Nephron (organoid): ENCODE data around the gene GPR132.
"Not testable (repeated sequence)": the region's sequence is repeated elsewhere in the genome, so short reads cannot be mapped to it uniquely, and the experiment has no call there.

ENCODE experiments used
- H3K27ac Mint-ChIP-seq, 3 experiments: 2 replicates each; pipeline ENCODE4 v1.8.0; 2020; ENCODE audit warnings: mixed read lengths in 3 of 3, mild to moderate bottlenecking in 2 of 3, moderate library complexity in 1 of 3
- H3K27me3 Mint-ChIP-seq: 2 replicates; pipeline ENCODE4 v1.8.0; 2021; ENCODE audit warnings: low read depth, mild to moderate bottlenecking, moderate library complexity, mixed read lengths
- H3K36me3 Mint-ChIP-seq: 2 replicates; pipeline ENCODE4 v1.8.0; 2020; ENCODE audit warnings: low read depth, mixed read lengths
- H3K4me1 Mint-ChIP-seq: 2 replicates; pipeline ENCODE4 v1.8.0; 2020; ENCODE audit warnings: mixed read lengths
- H3K4me3 Mint-ChIP-seq, 3 experiments: 2 replicates each; pipeline ENCODE4 v1.8.0; 2020; ENCODE audit warnings: mild to moderate bottlenecking in 3 of 3, mixed read lengths in 3 of 3, moderate library complexity in 2 of 3
- H3K9me3 Mint-ChIP-seq: 2 replicates; pipeline ENCODE4 v1.8.0; 2020; ENCODE audit warnings: mixed read lengths
- CTCF ChIP-seq, 3 experiments: fragments of 200-600 bp; sonication (generic); IDR thresholded peaks; one replicate each; pipeline ENCODE4 v1.5.0; 2021; ENCODE audit warnings: antibody characterized with exemption in 3 of 3; ENCODE audit not compliant: unreplicated experiment in 3 of 3

The GPR132 gene

GRCh38 chr14:105039458-105040205 is 25.6 kb downstream of the GPR132 start:
- H3K9me3 Mint-ChIP-seq, result no peaks in the 10 kb centered on the region
- peak overlapping the region; percentile 63 to 67 (median 66) for H3K27ac Mint-ChIP-seq
- no peak overlapping the region for H3K4me3 Mint-ChIP-seq
- H3K4me1 Mint-ChIP-seq, result peaks cover 5% of the 10 kb centered on the region
- peaks cover 33% of the 10 kb centered on the region for H3K27me3 Mint-ChIP-seq
- no peaks in the 10 kb centered on the region for H3K36me3 Mint-ChIP-seq
- TF ChIP-seq CTCF (IDR thresholded peaks at IDR 0.05; ENCODE audit: unreplicated experiment in 3 of 3), result no peak

GRCh38 chr14:105035616-105036015 is 29.6 kb downstream of the GPR132 start:
- H3K27me3 Mint-ChIP-seq, result peaks cover 48% of the 10 kb centered on the region
- not testable (repeated sequence) for H3K27ac Mint-ChIP-seq, H3K36me3 Mint-ChIP-seq, H3K9me3 Mint-ChIP-seq, H3K4me3 Mint-ChIP-seq, H3K4me1 Mint-ChIP-seq

GRCh38 chr14:105034315-105035039 is 30.8 kb downstream of the GPR132 start:
- H3K27me3 Mint-ChIP-seq, result peaks cover 48% of the 10 kb centered on the region
- peak overlapping the region in 2 of 3 experiments; percentile 61 to 75 for H3K4me3 Mint-ChIP-seq

DNA sequence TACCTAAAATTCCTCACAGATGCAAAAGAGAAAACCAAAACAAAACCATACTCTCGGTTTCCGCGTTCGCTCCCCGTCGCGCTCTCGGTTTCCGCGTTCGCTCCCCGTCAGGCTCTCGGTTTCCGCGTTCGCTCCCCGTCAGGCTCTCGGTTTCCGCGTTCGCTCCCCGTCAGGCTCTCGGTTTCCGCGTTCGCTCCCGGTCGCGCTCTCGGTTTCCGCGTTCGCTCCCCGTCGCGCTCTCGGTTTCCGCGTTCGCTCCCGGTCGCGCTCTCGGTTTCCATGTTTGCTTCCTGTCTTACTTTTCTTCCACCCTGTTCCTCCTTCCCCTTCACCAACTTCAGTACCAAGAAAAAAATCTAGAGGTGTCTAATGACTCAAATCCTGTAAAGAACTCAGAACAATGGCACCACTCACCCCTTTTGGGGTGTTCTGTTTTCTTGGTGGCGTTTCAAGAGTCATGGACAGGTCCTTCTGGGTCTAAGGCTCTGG is 31.8 kb downstream of the GPR132 start:
- H3K27me3 Mint-ChIP-seq, result peaks cover 44% of the 10 kb centered on the region
- peak overlapping the region in 2 of 3 experiments; percentile 44 to 58 for H3K27ac Mint-ChIP-seq

More at GRCh38 chr14:105034315-105035039, 30.8 kb downstream of the GPR132 start:
- peaks cover 5% of the 10 kb centered on the region for H3K4me1 Mint-ChIP-seq
- peak overlapping the region in 2 of 3 experiments; percentile 44 to 58 for H3K27ac Mint-ChIP-seq
- H3K36me3 Mint-ChIP-seq, result no peaks in the 10 kb centered on the region
- H3K9me3 Mint-ChIP-seq, result no peaks in the 10 kb centered on the region
- TF ChIP-seq CTCF (IDR thresholded peaks at IDR 0.05; ENCODE audit: unreplicated experiment in 3 of 3), result no peak

GRCh38 chr14:105032451-105032901 is 32.8 kb downstream of the GPR132 start:
- not testable (repeated sequence) for H3K36me3 Mint-ChIP-seq, H3K9me3 Mint-ChIP-seq, H3K4me1 Mint-ChIP-seq
- peak overlapping the region in 2 of 3 experiments; percentile 83 to 89 for H3K27ac Mint-ChIP-seq
- peaks cover 48% of the 10 kb centered on the region for H3K27me3 Mint-ChIP-seq
- peak overlapping the region in 2 of 3 experiments; percentile 43 to 56 for H3K4me3 Mint-ChIP-seq

More for the DNA sequence above, 31.8 kb downstream of the GPR132 start:
- H3K36me3 Mint-ChIP-seq, H3K9me3 Mint-ChIP-seq, H3K4me1 Mint-ChIP-seq: not testable (repeated sequence)
- H3K4me3 Mint-ChIP-seq, result peak overlapping the region; percentile 61 to 76 (median 75)

GRCh38 chr14:105030836-105031396 is 34.3 kb downstream of the GPR132 start:
- H3K4me3 Mint-ChIP-seq, result no peak overlapping the region
- H3K4me1 Mint-ChIP-seq, result no peaks in the 10 kb centered on the region
- TF ChIP-seq CTCF (IDR thresholded peaks at IDR 0.05; ENCODE audit: unreplicated experiment in 3 of 3), result no peak
- no peaks in the 10 kb centered on the region for H3K9me3 Mint-ChIP-seq
- no peak overlapping the region for H3K27ac Mint-ChIP-seq
- peaks cover 49% of the 10 kb centered on the region for H3K27me3 Mint-ChIP-seq
- no peaks in the 10 kb centered on the region for H3K36me3 Mint-ChIP-seq

DNA sequence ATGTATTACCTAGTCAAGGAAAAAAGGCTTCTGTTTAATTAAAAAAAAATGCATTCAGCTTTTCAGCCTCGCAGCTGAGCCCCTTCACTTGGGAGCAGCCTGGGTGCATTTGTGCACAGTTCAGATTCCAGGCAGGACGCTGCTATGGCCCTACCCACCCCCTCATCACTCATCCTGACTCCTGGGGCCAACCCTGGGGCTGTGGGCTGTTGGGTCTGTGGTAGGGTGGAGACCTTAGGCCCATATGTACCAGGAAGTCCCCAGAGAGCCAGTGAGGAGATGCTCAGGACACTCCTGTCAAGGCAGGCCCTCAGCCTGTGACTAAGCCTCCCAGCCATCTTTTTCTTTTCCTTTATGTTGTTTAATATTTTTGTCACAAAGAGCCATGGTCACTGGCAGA is 35.0 kb downstream of the GPR132 start:
- no peak overlapping the region for H3K4me3 Mint-ChIP-seq
- no peaks in the 10 kb centered on the region for H3K36me3 Mint-ChIP-seq
- TF ChIP-seq CTCF (IDR thresholded peaks at IDR 0.05; ENCODE audit: unreplicated experiment in 3 of 3), result no peak
- H3K27ac Mint-ChIP-seq, result no peak overlapping the region
- peaks cover 46% of the 10 kb centered on the region for H3K27me3 Mint-ChIP-seq
- H3K9me3 Mint-ChIP-seq, result no peaks in the 10 kb centered on the region
- H3K4me1 Mint-ChIP-seq, result no peaks in the 10 kb centered on the region
